BE2C (cell line): ENCODE results near the gene ATP8B1.

Source experiments
- DNase-seq: peaks from one replicate; pipeline ENCODE4 v3.0.0-alpha.2; 2020
- H3K27me3 ChIP-seq: fragments of 250-450 bp; sonication (Bioruptor Pico); 2 replicates; pipeline ENCODE4 v1.5.1; 2020; ENCODE audit warnings: mild to moderate bottlenecking
- H3K36me3 ChIP-seq: fragments of 250-450 bp; sonication (Bioruptor Pico); 2 replicates; pipeline ENCODE4 v1.5.1; 2020; ENCODE audit warnings: mild to moderate bottlenecking
- H3K4me1 ChIP-seq: fragments of 250-450 bp; sonication (Bioruptor Pico); 2 replicates; pipeline ENCODE4 v1.5.1; 2020
- H3K4me3 ChIP-seq: 2 replicates; pipeline ENCODE4 v1.5.1; 2011; ENCODE audit warnings: low read depth, low read length
- H3K9me3 ChIP-seq: fragments of 250-450 bp; sonication (Bioruptor Pico); 2 replicates; pipeline ENCODE4 v1.5.1; 2020
- CTCF ChIP-seq: IDR thresholded peaks from 2 replicates; pipeline ENCODE4 v1.5.1; 2012; ENCODE audit warnings: mild to moderate bottlenecking, low read depth, low read length

ATP8B1 gene

GRCh38 chr18:57666818-57667497 is 136.2 kb downstream of the ATP8B1 start:
- no peak overlapping the region for H3K4me3 ChIP-seq
- H3K27me3 ChIP-seq = no peaks in the 10 kb centered on the region
- DNase-seq = no peak
- no peak for TF ChIP-seq CTCF
- H3K4me1 ChIP-seq = no peaks in the 10 kb centered on the region
- no peaks in the 10 kb centered on the region for H3K36me3 ChIP-seq
- no peaks in the 10 kb centered on the region for H3K9me3 ChIP-seq

GRCh38 chr18:57664568-57665165 is 138.4 kb downstream of the ATP8B1 start:
- no peak for TF ChIP-seq CTCF
- no peak for DNase-seq
- Histone ChIP-seq H3K27me3 (no peaks in the 10 kb centered on the region), H3K9me3 (no peaks in the 10 kb centered on the region), H3K4me3 (no peak overlapping the region), H3K4me1 (no peaks in the 10 kb centered on the region), H3K36me3 (no peaks in the 10 kb centered on the region)

GRCh38 chr18:57660961-57661360 is 142.2 kb downstream of the ATP8B1 start:
- Histone ChIP-seq H3K36me3 (no peaks in the 10 kb centered on the region), H3K27me3 (no peaks in the 10 kb centered on the region), H3K9me3 (no peaks in the 10 kb centered on the region), H3K4me3 (no peak overlapping the region), H3K4me1 (no peaks in the 10 kb centered on the region)
- no peak for TF ChIP-seq CTCF
- DNase-seq = no peak

GRCh38 chr18:57659460-57660102 is 143.5 kb downstream of the ATP8B1 start:
- no peak overlapping the region for H3K4me3 ChIP-seq

GRCh38 chr18:57657542-57657941 is 145.6 kb downstream of the ATP8B1 start:
- no peaks in the 10 kb centered on the region for H3K9me3 ChIP-seq
- H3K4me3 ChIP-seq = no peak overlapping the region
- no peaks in the 10 kb centered on the region for H3K4me1 ChIP-seq
- no peaks in the 10 kb centered on the region for H3K27me3 ChIP-seq
- no peak for TF ChIP-seq CTCF
- H3K36me3 ChIP-seq = no peaks in the 10 kb centered on the region
- DNase-seq = no peak

More at GRCh38 chr18:57659460-57660102, 143.5 kb downstream of the ATP8B1 start:
- no peak for TF ChIP-seq CTCF
- H3K9me3 ChIP-seq = no peaks in the 10 kb centered on the region
- no peaks in the 10 kb centered on the region for H3K36me3 ChIP-seq
- no peak for DNase-seq
- no peaks in the 10 kb centered on the region for H3K4me1 ChIP-seq
- no peaks in the 10 kb centered on the region for H3K27me3 ChIP-seq

- Histone ChIP-seq H3K4me1 (no peaks in the 10 kb centered on the region), H3K4me3 (no peak overlapping the region), H3K36me3 (no peaks in the 10 kb centered on the region), H3K9me3 (no peaks in the 10 kb centered on the region), H3K27me3 (no peaks in the 10 kb centered on the region)
- no peak for TF ChIP-seq CTCF
- no peak for DNase-seq
Observed at GRCh38 chr18:57655740-57656139, 147.4 kb downstream of the ATP8B1 start.
